ENCODE results near the gene PLAU.

PLAU gene

GRCh38 chr10:73877533-73878160 lies 33.3 kb upstream of the PLAU start:
- Histone ChIP-seq H3K4me3 (ENCODE audit: extremely low read depth, insufficient read depth, low read length, poor library complexity, severe bottlenecking) (no peak overlapping the region), H3K9me3 (ENCODE audit: control insufficient read depth, low read length) (no peaks in the 10 kb centered on the region), H3K27ac (ENCODE audit: low read depth, low read length, severe bottlenecking) (no peak overlapping the region), H3K4me1 (ENCODE audit: control insufficient read depth, insufficient read depth, low read length, poor library complexity, severe bottlenecking) (peaks cover 2% of the 10 kb centered on the region), H3K36me3 (ENCODE audit: control insufficient read depth, insufficient read depth, low read length) (peaks cover 1% of the 10 kb centered on the region)
- WGBS, 2 experiments (ENCODE audit: insufficient coverage in 2 of 2) = 85 to 88% methylated on average over 8 to 9 of the region's 9 CpGs

- Histone ChIP-seq H3K36me3 (ENCODE audit: control insufficient read depth, insufficient read depth, low read length) (no peaks in the 10 kb centered on the region), H3K9me3 (ENCODE audit: control insufficient read depth, low read length) (no peaks in the 10 kb centered on the region), H3K27ac (ENCODE audit: low read depth, low read length, severe bottlenecking) (no peak overlapping the region), H3K4me3 (ENCODE audit: extremely low read depth, insufficient read depth, low read length, poor library complexity, severe bottlenecking) (no peak overlapping the region), H3K4me1 (ENCODE audit: control insufficient read depth, insufficient read depth, low read length, poor library complexity, severe bottlenecking) (peaks cover 2% of the 10 kb centered on the region)
- no CpG with 5 or more reads among the region's 1 CpG for WGBS, 2 experiments (ENCODE audit: insufficient coverage in 2 of 2)
Observed at GRCh38 chr10:73878365-73878764, 32.6 kb upstream of the PLAU start.

DNA sequence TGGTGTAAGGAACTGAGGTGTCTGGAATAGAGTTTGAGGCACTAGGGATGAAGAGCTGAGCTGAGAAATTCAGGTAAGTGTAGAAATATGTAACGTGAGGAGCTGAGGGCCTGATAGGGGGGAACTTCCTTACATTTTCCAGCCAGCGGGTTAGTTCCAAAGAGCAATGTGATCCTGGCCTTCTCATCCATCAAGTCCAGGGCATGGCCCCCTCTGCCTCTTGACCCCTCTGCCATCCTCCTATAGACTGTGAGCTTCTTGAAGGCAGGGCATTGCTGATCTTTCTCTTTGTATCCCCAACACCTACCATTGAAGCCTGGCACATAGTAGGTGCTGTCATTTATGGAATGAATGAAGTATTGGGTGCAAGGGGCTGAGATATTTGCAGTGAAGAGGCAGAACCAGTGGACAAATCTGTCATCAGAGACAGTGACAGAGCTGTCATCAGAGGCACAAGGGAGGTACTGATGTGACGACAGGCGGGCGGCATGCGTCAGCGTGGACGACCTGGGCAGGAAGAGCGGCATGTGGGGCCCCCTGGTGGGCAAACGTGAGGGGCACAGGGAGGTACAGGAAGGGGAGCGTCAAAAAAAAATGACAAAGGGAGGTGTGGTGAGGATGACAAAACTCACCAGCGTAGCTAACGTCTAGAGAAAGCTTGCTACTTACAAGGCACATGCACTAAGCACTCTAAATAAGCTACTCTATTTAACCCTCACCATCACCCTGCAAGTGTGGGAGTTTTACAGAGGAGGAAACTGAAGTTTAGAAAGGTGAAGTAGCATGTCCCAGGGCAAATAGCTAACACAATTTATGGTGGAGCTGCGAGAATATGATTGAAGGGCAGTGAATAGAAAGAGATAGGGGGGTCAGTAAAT lies 31.4 kb upstream of the PLAU start:
- WGBS, 2 experiments (ENCODE audit: insufficient coverage in 2 of 2) = 21 to 33% methylated on average over 9 to 10 of the region's 14 CpGs
- Histone ChIP-seq H3K9me3 (ENCODE audit: control insufficient read depth, low read length) (no peaks in the 10 kb centered on the region), H3K4me3 (ENCODE audit: extremely low read depth, insufficient read depth, low read length, poor library complexity, severe bottlenecking) (no peak overlapping the region), H3K27ac (ENCODE audit: low read depth, low read length, severe bottlenecking) (no peak overlapping the region), H3K36me3 (ENCODE audit: control insufficient read depth, insufficient read depth, low read length) (no peaks in the 10 kb centered on the region), H3K4me1 (ENCODE audit: control insufficient read depth, insufficient read depth, low read length, poor library complexity, severe bottlenecking) (peaks cover 2% of the 10 kb centered on the region)

GRCh38 chr10:73881221-73881919 lies 29.6 kb upstream of the PLAU start:
- Histone ChIP-seq H3K4me1 (ENCODE audit: control insufficient read depth, insufficient read depth, low read length, poor library complexity, severe bottlenecking) (peaks cover 4% of the 10 kb centered on the region), H3K9me3 (ENCODE audit: control insufficient read depth, low read length) (no peaks in the 10 kb centered on the region), H3K27ac (ENCODE audit: low read depth, low read length, severe bottlenecking) (no peak overlapping the region), H3K36me3 (ENCODE audit: control insufficient read depth, insufficient read depth, low read length) (no peaks in the 10 kb centered on the region), H3K4me3 (ENCODE audit: extremely low read depth, insufficient read depth, low read length, poor library complexity, severe bottlenecking) (no peak overlapping the region)
- WGBS, 2 experiments (ENCODE audit: insufficient coverage in 2 of 2) = 94 to 100% methylated on average over 1 to 2 of the region's 3 CpGs

DNA sequence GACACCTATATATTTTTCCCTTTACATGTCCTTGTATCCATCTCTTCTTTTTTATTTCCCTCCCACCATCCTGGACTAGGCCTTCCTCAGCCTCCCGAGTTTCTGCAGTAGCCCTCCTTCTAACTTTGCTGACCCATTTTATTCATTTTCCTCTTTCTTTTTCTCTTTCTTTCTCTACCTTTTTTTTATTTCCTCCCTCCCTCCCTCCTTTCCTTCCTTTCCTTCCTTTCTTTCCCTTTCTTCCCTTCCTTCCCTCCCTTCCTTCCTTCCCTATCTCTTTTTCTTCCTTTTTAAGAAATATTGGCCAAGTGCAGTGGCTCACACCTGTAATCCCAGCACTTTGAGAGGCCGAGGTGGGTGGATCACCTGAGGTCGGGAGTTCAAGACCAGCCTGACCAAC lies 26.9 kb upstream of the PLAU start:
- WGBS, 2 experiments (ENCODE audit: insufficient coverage in 2 of 2) = 80 to 98% methylated on average over 3 of the region's 3 CpGs
- Histone ChIP-seq H3K9me3 (ENCODE audit: control insufficient read depth, low read length) (no peaks in the 10 kb centered on the region), H3K4me1 (ENCODE audit: control insufficient read depth, insufficient read depth, low read length, poor library complexity, severe bottlenecking) (peaks cover 26% of the 10 kb centered on the region), H3K36me3 (ENCODE audit: control insufficient read depth, insufficient read depth, low read length) (no peaks in the 10 kb centered on the region), H3K4me3 (ENCODE audit: extremely low read depth, insufficient read depth, low read length, poor library complexity, severe bottlenecking) (no peak overlapping the region), H3K27ac (ENCODE audit: low read depth, low read length, severe bottlenecking) (no peak overlapping the region)

DNA sequence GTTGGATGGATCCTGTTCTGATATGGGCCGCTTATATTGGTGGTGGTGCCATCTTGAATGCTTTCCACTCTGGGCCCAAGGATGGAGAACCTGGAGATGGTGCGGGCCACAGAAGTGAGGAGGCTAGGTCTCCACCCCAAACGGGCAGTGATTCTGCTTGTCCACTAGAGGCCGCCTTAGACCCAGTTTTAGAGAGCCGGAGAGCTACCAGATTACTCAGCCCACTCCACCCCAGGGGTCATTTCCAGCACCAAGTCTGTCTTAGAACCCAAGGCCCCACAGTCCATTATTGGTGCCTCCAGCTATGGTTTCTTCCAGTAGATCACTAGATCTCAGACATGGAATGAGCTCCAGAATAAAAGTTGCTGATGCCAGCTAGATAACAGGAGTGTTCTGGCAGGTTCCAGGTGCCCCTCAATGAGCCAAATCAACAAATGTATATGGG lies 24.8 kb upstream of the PLAU start:
- no peaks in the 10 kb centered on the region for H3K36me3 ChIP-seq (ENCODE audit: control insufficient read depth, insufficient read depth, low read length)
- no peaks in the 10 kb centered on the region for H3K9me3 ChIP-seq (ENCODE audit: control insufficient read depth, low read length)
- H3K4me3 ChIP-seq (ENCODE audit: extremely low read depth, insufficient read depth, low read length, poor library complexity, severe bottlenecking) = no peak overlapping the region
- H3K27ac ChIP-seq (ENCODE audit: low read depth, low read length, severe bottlenecking) = peak overlapping the region; percentile 86
- peaks cover 34% of the 10 kb centered on the region for H3K4me1 ChIP-seq (ENCODE audit: control insufficient read depth, insufficient read depth, low read length, poor library complexity, severe bottlenecking)
- 6 to 7% methylated on average over 4 to 5 of the region's 5 CpGs for WGBS, 2 experiments (ENCODE audit: insufficient coverage in 2 of 2)

DNA sequence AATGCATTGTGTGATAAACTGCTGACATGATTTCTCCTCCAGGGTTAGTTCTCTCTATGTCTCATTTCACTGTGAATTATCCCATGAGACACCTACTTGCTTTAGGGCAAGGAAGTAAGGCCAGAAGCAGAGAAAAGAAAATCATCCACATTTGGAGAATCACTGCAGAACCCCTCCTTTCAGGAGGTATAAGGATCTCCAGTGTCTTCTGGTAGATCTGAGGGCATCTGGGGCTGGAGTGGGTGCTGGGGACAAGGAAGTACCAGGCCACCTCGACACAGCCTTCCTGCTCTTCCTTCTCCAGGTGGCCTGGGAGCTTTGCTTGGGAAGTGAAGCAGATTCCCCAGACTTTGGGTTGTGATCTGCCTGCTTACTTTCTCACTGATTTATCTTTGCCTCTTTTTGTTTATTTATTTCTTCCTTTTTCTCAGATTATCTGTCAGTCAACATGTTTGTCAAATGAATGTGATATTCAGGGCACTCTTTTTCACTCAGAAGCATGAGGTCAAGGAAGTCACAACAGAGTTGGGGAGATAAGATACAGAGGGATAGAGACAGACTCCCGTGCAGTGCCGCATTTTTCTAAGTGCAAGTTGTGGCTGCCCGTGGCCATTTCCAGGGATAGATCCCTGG lies 24.2 kb upstream of the PLAU start:
- Histone ChIP-seq H3K27ac (ENCODE audit: low read depth, low read length, severe bottlenecking) (peak overlapping the region; percentile 86), H3K36me3 (ENCODE audit: control insufficient read depth, insufficient read depth, low read length) (no peaks in the 10 kb centered on the region)

GRCh38 chr10:73887294-73888039 lies 23.5 kb upstream of the PLAU start:
- Histone ChIP-seq H3K4me1 (ENCODE audit: control insufficient read depth, insufficient read depth, low read length, poor library complexity, severe bottlenecking) (peaks cover 44% of the 10 kb centered on the region), H3K36me3 (ENCODE audit: control insufficient read depth, insufficient read depth, low read length) (no peaks in the 10 kb centered on the region), H3K4me3 (ENCODE audit: extremely low read depth, insufficient read depth, low read length, poor library complexity, severe bottlenecking) (no peak overlapping the region), H3K9me3 (ENCODE audit: control insufficient read depth, low read length) (no peaks in the 10 kb centered on the region), H3K27ac (ENCODE audit: low read depth, low read length, severe bottlenecking) (peak overlapping the region; percentile 86)
- WGBS, 2 experiments (ENCODE audit: insufficient coverage in 2 of 2) = 77 to 87% methylated on average over 9 to 10 of the region's 12 CpGs

More for the DNA sequence above, 24.2 kb upstream of the PLAU start:
- WGBS, 2 experiments (ENCODE audit: insufficient coverage in 2 of 2) = 36 to 59% methylated on average over 4 of the region's 4 CpGs
- Histone ChIP-seq H3K9me3 (ENCODE audit: control insufficient read depth, low read length) (no peaks in the 10 kb centered on the region), H3K4me3 (ENCODE audit: extremely low read depth, insufficient read depth, low read length, poor library complexity, severe bottlenecking) (no peak overlapping the region), H3K4me1 (ENCODE audit: control insufficient read depth, insufficient read depth, low read length, poor library complexity, severe bottlenecking) (peaks cover 39% of the 10 kb centered on the region)

DNA sequence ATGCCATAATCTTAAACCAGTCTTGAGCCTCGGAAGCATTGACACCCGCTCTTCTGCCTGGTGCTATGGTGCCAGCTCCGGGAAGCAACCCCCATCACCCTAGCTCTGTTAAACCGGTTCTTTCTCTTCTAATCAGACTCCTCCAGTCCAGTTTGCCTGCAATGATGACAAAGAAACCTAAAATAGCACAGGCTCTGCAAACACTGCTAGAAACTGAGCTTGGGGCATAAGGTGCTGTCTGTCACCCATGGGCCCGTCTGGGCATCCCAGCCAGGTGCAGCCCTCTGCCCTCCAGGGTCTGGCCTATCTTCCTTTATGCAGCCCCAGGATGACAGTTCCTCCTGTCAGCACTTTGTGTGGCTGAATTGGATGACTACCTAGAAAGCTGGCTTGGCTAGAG lies 22.4 kb upstream of the PLAU start:
- WGBS, 2 experiments (ENCODE audit: insufficient coverage in 2 of 2) = 96 to 98% methylated on average over 5 of the region's 5 CpGs
- H3K27ac ChIP-seq (ENCODE audit: low read depth, low read length, severe bottlenecking) = peak overlapping the region; percentile 49
- H3K4me3 ChIP-seq (ENCODE audit: extremely low read depth, insufficient read depth, low read length, poor library complexity, severe bottlenecking) = no peak overlapping the region

DNA sequence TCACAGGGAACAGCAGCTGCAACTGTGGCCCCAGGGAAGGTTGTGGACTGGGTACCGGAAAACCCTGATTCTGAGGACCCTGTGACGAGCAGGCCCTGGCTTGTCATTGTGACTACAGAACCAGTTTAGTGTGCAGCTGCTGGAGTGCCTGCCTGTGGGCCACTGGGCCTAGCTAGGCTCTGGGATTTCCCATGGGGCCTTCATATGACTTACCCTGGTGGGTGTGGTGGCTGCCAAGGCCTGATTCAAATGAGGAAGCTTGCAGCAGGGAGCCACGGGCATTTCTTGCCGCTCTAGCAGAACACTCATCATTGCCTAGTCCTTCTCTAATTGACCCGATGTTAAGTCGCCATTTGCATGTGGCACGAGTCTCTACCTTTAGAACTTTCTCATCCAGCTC lies 21.9 kb upstream of the PLAU start:
- Histone ChIP-seq H3K9me3 (ENCODE audit: control insufficient read depth, low read length) (no peaks in the 10 kb centered on the region), H3K4me1 (ENCODE audit: control insufficient read depth, insufficient read depth, low read length, poor library complexity, severe bottlenecking) (peaks cover 51% of the 10 kb centered on the region), H3K36me3 (ENCODE audit: control insufficient read depth, insufficient read depth, low read length) (no peaks in the 10 kb centered on the region), H3K27ac (ENCODE audit: low read depth, low read length, severe bottlenecking) (peak overlapping the region; percentile 49), H3K4me3 (ENCODE audit: extremely low read depth, insufficient read depth, low read length, poor library complexity, severe bottlenecking) (no peak overlapping the region)
- WGBS, 2 experiments (ENCODE audit: insufficient coverage in 2 of 2) = 65 to 67% methylated on average over 7 of the region's 7 CpGs

More for the DNA sequence above, 22.4 kb upstream of the PLAU start:
- Histone ChIP-seq H3K9me3 (ENCODE audit: control insufficient read depth, low read length) (no peaks in the 10 kb centered on the region), H3K4me1 (ENCODE audit: control insufficient read depth, insufficient read depth, low read length, poor library complexity, severe bottlenecking) (peaks cover 51% of the 10 kb centered on the region), H3K36me3 (ENCODE audit: control insufficient read depth, insufficient read depth, low read length) (no peaks in the 10 kb centered on the region)
